Liver (tissue), 9 donors: ENCODE measurements around the gene RNF215. TPM values are rescaled to one million over a fixed set of nuclear protein-coding genes. Genes with fewer than 3 reads are reported as not detected.

Experiments used
- DNase-seq: peaks from one replicate; pipeline ENCODE4 v3.0.0-alpha.2; 2017; ENCODE audit warnings: low spot score
- H3K27ac ChIP-seq, 2 donors: one replicate each; pipeline ENCODE4 v1.7.0; 2013; ENCODE audit warnings: inconsistent platforms in 2 of 2, low read length in 2 of 2, control low read depth in 1 of 2, low read depth in 1 of 2, mild to moderate bottlenecking in 1 of 2
- H3K27me3 ChIP-seq, 4 donors: one replicate each; pipeline versions ENCODE4 v1.6.1 to v1.7.0; 2013; ENCODE audit warnings: low read length in 3 of 4, inconsistent platforms in 1 of 4, mild to moderate bottlenecking in 1 of 4, moderate library complexity in 1 of 4; ENCODE audit not compliant: control insufficient read depth in 4 of 4, insufficient read depth in 4 of 4
- H3K36me3 ChIP-seq, 4 donors: one replicate each; pipeline versions ENCODE4 v1.6.1 to v1.7.0; 2013; ENCODE audit warnings: low read length in 3 of 4, mild to moderate bottlenecking in 3 of 4, low read depth in 1 of 4, moderate library complexity in 1 of 4; ENCODE audit not compliant: control insufficient read depth in 4 of 4, insufficient read depth in 3 of 4
- H3K4me1 ChIP-seq, 4 donors: one replicate each; pipeline versions ENCODE4 v1.6.1 to v1.7.0; 2013; ENCODE audit warnings: low read length in 3 of 4, mild to moderate bottlenecking in 3 of 4, moderate library complexity in 1 of 4; ENCODE audit not compliant: control insufficient read depth in 4 of 4, insufficient read depth in 4 of 4
- H3K4me3 ChIP-seq, 3 donors: one replicate each; pipeline versions ENCODE4 v1.6.1 to v1.7.0; 2013; ENCODE audit warnings: low read length in 3 of 3, control low read depth in 1 of 3, low read depth in 1 of 3, mild to moderate bottlenecking in 1 of 3
- H3K9ac ChIP-seq, 2 donors: one replicate each; pipeline ENCODE4 v1.7.0; 2013; ENCODE audit warnings: low read length in 2 of 2, mild to moderate bottlenecking in 2 of 2, moderate library complexity in 2 of 2, control low read depth in 1 of 2, low read depth in 1 of 2
- H3K9me3 ChIP-seq, 4 donors: one replicate each; pipeline versions ENCODE4 v1.6.1 to v1.7.0; 2013; ENCODE audit warnings: low read length in 3 of 4; ENCODE audit not compliant: control insufficient read depth in 4 of 4
- ATF3 ChIP-seq: IDR thresholded peaks from 2 replicates; pipeline ENCODE4 v1.6.1; 2016; ENCODE audit warnings: antibody characterized with exemption
- CTCF ChIP-seq: fragments of 150-350 bp; IDR thresholded peaks from 2 replicates; pipeline ENCODE4 v1.5.1; 2017; ENCODE audit warnings: improper control_type of control experiment, low read depth, low read length; ENCODE audit not compliant: missing input control
- EGR1 ChIP-seq, 2 donors: IDR thresholded peaks; 2 replicates each; pipeline ENCODE4 v1.6.1; 2016 to 2018; ENCODE audit warnings: antibody characterized with exemption in 2 of 2, low read depth in 2 of 2
- FOXA1 ChIP-seq: IDR thresholded peaks from 2 replicates; pipeline ENCODE4 v1.6.1; 2016; ENCODE audit warnings: antibody characterized with exemption
- FOXA2 ChIP-seq: IDR thresholded peaks from 2 replicates; pipeline ENCODE4 v1.6.1; 2016; ENCODE audit warnings: antibody characterized with exemption
- HNF4A ChIP-seq, 2 donors: conservative IDR thresholded peaks; 2 replicates each; pipeline ENCODE4 v1.6.1; 2016; ENCODE audit warnings: antibody characterized with exemption in 2 of 2, mild to moderate bottlenecking in 2 of 2
- HNF4G ChIP-seq: IDR thresholded peaks from 2 replicates; pipeline ENCODE4 v1.6.1; 2016; ENCODE audit warnings: antibody characterized with exemption
- JUND ChIP-seq, 2 donors: IDR thresholded peaks; 2 replicates each; pipeline ENCODE4 v1.6.1; 2016; ENCODE audit warnings: antibody characterized with exemption in 2 of 2
- RAD21 ChIP-seq, 2 donors: IDR thresholded peaks; 2 replicates each; pipeline ENCODE4 v1.6.1; 2016; ENCODE audit warnings: antibody characterized with exemption in 2 of 2, mild to moderate bottlenecking in 2 of 2
- REST ChIP-seq: IDR thresholded peaks from 2 replicates; pipeline ENCODE4 v1.6.1; 2016; ENCODE audit warnings: antibody characterized with exemption, mild to moderate bottlenecking
- RXRA ChIP-seq, 2 donors: IDR thresholded peaks; 2 replicates each; pipeline ENCODE4 v1.6.1; 2017 to 2018; ENCODE audit warnings: antibody characterized with exemption in 2 of 2, mild to moderate bottlenecking in 1 of 2
- SP1 ChIP-seq: IDR thresholded peaks from 2 replicates; pipeline ENCODE4 v1.6.1; 2018; ENCODE audit warnings: antibody characterized with exemption, mild to moderate bottlenecking
- TAF1 ChIP-seq: conservative IDR thresholded peaks from 2 replicates; pipeline ENCODE4 v1.6.1; 2016; ENCODE audit warnings: antibody characterized with exemption, mild to moderate bottlenecking
- YY1 ChIP-seq: IDR thresholded peaks from 2 replicates; pipeline ENCODE4 v1.6.1; 2016; ENCODE audit warnings: antibody characterized with exemption, mild to moderate bottlenecking
- ZBTB33 ChIP-seq: IDR thresholded peaks from 2 replicates; pipeline ENCODE4 v1.6.1; 2016; ENCODE audit warnings: antibody characterized with exemption
- WGBS: extraction: QIAGEN DNeasy Blood & Tissue Kit; methylation state at CpG from one replicate; pipeline ENCODE4 v1.1.7; 2013; 5-methylcytosine and 5-hydroxymethylcytosine counted together
- polyA plus RNA-seq, 2 donors: library from polyadenylated mRNA; stranded (reverse) in 1 of 2; unstranded in 1 of 2; fragments of 200-250 nt in 1 of 2; fragments of >200 nt in 1 of 2; fragmentation: Nextera tagmentation in 1 of 2; extraction: Ambion mirVana in 1 of 2; gene quantifications; one replicate each; pipeline versions ENCODE4 v1.2.1 to v1.2.3, GENCODE V29; 2013 to 2015
- total RNA-seq, 2 donors: library from RNA; depleted of rRNA; stranded (reverse); fragments of >200 nt; gene quantifications; one replicate each; pipeline ENCODE4 v1.2.3, GENCODE V29; 2014
- donor health status: healthy.
- donor health status: healthy.
- donor health status: healthy.
- donor health status: healthy.
- donor health status: healthy.

RNF215 gene
- total and polyA plus RNA-seq, 4 donors = 0.71 to 7.3 (median 5.8) TPM

GRCh38 chr22:30432096-30432495 is 44.9 kb upstream of the RNF215 start:
- H3K4me3 ChIP-seq = no peak overlapping the region
- no peaks in the 10 kb centered on the region for H3K9me3 ChIP-seq
- H3K27me3 ChIP-seq = no peaks in the 10 kb centered on the region
- WGBS = 86% methylated on average over 4 of the region's 4 CpGs
- H3K36me3 ChIP-seq = peaks cover 0 to 4% (median 0%) of the 10 kb centered on the region in 4 donors
- DNase-seq = no peak
- no peak overlapping the region for H3K27ac ChIP-seq
- H3K4me1 ChIP-seq = peaks cover 4 to 28% (median 18%) of the 10 kb centered on the region in 4 donors
- no peak overlapping the region for H3K9ac ChIP-seq
- no peak for TF ChIP-seq FOXA2
- no peak for TF ChIP-seq ATF3
- TF ChIP-seq TAF1 = no peak
- TF ChIP-seq EGR1 (IDR thresholded peaks at IDR 0.05; ENCODE audit: low read depth in 2 of 2) = no peak
- TF ChIP-seq REST = no peak
- no peak for TF ChIP-seq FOXA1
- TF ChIP-seq RXRA (IDR thresholded peaks at IDR 0.05) = no peak
- no peak for TF ChIP-seq YY1
- no peak for TF ChIP-seq CTCF
- no peak for TF ChIP-seq HNF4G

- no peak for TF ChIP-seq JUND (IDR thresholded peaks at IDR 0.05)
- 92% methylated on average over 4 of the region's 4 CpGs for WGBS
- Histone ChIP-seq H3K4me3 (no peak overlapping the region), H3K4me1 (peaks cover 4 to 33% (median 23%) of the 10 kb centered on the region in 4 donors), H3K36me3 (peaks cover 0 to 5% (median 0%) of the 10 kb centered on the region in 4 donors), H3K9ac (no peak overlapping the region), H3K9me3 (no peaks in the 10 kb centered on the region), H3K27ac (no peak overlapping the region), H3K27me3 (no peaks in the 10 kb centered on the region)
- no peak for DNase-seq
These were observed 43.7 kb upstream of the RNF215 start for GRCh38 chr22:30430933-30431332.

- H3K9me3 ChIP-seq = no peaks in the 10 kb centered on the region
- peaks cover 4 to 41% (median 31%) of the 10 kb centered on the region in 4 donors for H3K4me1 ChIP-seq
- no peak overlapping the region for H3K4me3 ChIP-seq
- H3K36me3 ChIP-seq = peaks cover 0 to 5% (median 0%) of the 10 kb centered on the region in 4 donors
- no peaks in the 10 kb centered on the region for H3K27me3 ChIP-seq
- no peak for DNase-seq
- H3K9ac ChIP-seq = no peak overlapping the region
- WGBS = 76% methylated on average over 4 of the region's 4 CpGs
- H3K27ac ChIP-seq = no peak overlapping the region
- TF ChIP-seq EGR1 (IDR thresholded peaks at IDR 0.05; ENCODE audit: low read depth in 2 of 2) = no peak
- TF ChIP-seq FOXA1 = no peak
- no peak for TF ChIP-seq SP1
- no peak for TF ChIP-seq REST
- no peak for TF ChIP-seq RAD21 (IDR thresholded peaks at IDR 0.05)
- TF ChIP-seq JUND (IDR thresholded peaks at IDR 0.05) = no peak
- TF ChIP-seq ZBTB33 = no peak
- no peak for TF ChIP-seq HNF4A (conservative IDR thresholded peaks at IDR 0.05)
These were observed 42.7 kb upstream of the RNF215 start for GRCh38 chr22:30429887-30430286.
